NOMO-1 treated with dmso at 0.1 percent for 144 hours (cell line): Measurements from ENCODE around the gene SLC25A10.
A peak's percentile ranks its signal among the peaks of the same experiment; 100 is the strongest.

ENCODE experiments used
- DNase-seq: peaks from one replicate; lab custom pipeline; 2025; ENCODE audit not compliant: unreplicated experiment; lab: John Stamatoyannopoulos, UW

SLC25A10 gene

DNA sequence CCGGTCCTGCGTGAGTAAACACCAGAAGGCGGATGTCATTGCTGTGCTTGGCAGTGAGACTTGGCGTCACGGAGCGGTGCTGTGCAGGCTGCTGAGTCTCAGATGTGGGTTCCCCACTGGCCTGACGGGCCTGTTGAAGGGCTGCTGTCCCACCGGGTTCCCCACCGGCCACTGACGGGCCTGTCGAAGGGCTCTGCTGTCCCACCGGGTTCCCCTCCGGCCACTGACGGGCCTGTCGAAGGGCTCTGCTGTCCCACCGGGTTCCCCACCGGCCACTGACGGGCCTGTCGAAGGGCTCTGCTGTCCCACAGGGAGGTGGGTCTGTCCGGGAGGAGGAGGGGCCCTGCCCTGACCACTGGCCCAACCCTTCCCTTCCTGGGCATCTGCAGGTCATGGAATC, 25.5 kb upstream of the SLC25A10 start:
- no peak for DNase-seq

DNA sequence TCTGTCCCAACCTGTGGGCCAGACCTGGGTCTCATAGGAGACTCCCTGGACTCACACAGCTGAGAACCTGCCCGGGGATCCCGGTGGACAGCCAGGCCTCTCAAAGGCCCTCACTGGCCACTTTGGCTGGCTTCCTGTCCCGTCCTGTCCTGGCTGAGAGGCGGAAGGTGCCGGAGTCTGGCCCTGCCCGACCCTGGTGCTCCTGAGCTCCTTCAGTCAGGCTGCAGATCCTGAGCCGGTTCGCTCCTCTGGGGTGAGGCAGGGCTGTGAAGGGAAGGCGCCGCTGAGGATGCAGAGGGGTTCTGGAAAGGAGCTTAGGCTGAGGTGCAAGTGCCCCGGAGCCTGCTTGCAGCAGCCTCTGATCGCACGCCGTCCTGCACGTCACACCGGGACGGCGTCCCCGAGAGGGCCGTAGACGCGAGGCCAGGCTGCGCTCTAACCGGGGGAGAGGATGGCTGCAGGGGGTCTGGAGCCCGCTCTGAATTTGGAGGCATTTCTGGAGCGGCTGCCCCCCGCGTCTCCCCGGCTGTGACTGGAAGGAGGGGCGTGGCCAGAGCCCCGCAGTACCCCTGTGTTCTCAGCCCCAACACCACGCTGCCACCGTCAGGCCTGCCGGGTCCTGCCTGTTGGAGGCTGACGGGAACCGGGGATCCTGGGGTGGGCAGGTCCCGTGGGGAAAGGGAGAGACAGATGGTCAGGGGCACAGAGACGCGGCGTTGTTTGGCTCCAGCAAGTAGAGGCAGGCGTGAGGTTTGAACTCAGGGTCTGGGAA, 24.1 kb upstream of the SLC25A10 start:
- no peak for DNase-seq

DNA sequence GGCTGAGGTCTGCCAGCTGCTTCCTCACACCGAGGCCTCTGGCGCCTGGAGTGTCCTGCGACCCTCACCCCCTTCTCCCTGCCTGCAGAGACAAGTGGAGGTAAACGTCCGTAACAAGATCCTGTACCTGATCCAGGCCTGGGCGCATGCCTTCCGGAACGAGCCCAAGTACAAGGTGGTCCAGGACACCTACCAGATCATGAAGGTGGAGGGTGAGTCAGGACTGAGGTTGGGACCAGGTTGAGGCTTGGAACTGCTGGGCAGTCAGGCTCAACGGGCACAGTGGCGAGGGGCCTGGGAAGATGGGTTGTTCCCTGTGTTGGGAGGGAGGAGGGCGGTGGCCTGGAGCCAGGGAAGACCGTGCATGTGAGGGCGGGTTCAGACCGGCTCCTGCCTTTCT, 23.5 kb upstream of the SLC25A10 start:
- no peak for DNase-seq

DNA sequence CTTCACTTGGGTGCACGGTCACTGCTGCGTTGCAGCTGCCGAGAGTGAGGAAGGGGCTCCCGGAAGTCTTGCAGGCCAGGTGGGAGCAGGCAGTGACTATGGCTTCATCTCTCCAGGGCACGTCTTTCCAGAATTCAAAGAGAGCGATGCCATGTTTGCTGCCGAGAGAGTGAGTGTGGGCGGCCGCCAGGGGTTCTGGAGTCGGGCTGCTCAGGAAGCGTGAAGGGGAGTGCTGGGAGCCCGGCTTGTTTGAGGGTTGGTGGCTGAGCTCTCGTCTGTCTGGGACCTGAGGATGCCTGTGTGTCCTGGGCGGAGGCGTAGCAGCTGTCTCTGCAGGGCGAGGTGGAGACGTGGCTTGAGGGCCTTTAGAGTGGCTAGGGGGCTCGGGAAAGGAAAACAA, 22.0 kb upstream of the SLC25A10 start:
- DNase-seq = no peak

DNA sequence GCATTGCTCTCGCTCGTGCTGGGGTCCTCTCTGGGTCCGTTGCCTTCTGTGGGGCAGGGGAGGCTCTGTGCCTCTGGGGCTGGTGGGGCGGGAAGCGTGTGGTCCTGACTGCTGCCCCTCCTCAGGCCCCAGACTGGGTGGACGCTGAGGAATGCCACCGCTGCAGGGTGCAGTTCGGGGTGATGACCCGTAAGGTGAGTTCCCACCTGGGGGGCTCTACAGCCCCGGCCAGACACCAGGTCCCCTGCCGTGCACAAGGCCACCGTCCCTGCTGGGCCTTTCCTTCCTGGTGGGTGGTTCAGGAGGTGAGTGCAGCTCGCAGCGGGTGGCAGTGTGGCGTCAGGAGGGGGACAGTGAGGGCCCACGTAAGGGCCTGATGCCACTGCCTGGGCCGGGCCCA, 21.5 kb upstream of the SLC25A10 start:
- no peak for DNase-seq

DNA sequence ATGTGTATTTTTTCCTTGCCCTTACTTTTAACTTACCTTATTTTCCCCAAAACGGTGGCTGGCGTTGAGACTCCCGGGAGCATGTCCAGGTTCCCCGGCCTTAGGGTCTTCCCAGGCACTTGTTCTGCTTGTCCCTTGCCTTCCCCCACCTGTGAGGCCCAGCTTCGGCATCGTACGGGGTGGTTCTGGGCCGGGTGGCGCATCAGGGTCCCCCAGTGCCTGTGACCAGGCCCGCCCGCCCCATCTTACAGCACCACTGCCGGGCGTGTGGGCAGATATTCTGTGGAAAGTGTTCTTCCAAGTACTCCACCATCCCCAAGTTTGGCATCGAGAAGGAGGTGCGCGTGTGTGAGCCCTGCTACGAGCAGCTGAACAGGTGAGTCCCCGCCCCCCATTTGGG, 20.9 kb upstream of the SLC25A10 start:
- no peak for DNase-seq

DNA sequence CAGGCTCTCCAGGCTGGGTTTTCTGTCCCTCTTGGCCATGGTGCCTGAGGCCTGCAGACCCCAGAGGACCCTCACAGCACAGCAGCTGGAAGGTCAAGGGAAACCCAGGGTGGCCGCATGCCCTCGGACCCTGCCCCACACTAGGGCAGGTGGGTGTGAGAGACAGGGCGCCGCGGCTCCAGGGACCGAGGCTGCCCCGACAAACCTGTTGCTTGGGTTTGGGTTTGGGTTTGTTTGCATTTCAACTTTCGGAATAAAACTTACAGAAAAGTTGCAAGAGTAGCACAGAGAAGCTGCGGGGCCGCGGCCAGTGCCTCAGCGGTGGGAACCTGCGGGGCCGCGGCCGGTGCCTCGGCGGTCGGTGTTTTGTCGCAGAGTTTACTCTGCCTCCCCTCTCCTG, 20.5 kb upstream of the SLC25A10 start:
- DNase-seq = no peak

DNA sequence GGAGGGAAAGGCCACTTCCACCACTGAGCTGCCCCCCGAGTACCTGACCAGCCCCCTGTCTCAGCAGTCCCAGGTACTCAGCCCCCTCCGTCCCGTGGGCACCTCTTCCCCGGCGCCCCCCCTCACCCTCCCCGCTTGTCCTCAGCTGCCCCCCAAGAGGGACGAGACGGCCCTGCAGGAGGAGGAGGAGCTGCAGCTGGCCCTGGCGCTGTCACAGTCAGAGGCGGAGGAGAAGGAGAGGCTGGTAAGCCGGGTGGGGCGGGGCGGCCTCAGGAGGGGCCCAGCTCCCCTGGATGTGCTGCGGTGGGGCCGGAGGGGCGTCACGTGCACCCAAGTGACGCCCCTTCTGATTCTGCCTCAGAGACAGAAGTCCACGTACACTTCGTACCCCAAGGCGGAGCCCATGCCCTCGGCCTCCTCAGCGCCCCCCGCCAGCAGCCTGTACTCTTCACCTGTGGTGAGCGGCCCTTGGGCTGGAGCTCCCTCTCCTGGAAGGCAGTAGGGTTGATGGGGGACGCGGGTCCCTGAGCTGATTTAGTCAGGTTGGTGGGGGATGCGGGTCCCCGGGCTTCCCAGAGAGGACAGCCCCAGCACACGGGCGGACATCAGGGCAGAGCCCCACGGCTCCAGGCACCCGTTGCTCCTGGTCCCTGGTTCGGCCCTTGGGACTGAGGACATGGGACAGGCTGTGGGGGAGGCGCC, 18.4 kb upstream of the SLC25A10 start:
- DNase-seq = no peak

DNA sequence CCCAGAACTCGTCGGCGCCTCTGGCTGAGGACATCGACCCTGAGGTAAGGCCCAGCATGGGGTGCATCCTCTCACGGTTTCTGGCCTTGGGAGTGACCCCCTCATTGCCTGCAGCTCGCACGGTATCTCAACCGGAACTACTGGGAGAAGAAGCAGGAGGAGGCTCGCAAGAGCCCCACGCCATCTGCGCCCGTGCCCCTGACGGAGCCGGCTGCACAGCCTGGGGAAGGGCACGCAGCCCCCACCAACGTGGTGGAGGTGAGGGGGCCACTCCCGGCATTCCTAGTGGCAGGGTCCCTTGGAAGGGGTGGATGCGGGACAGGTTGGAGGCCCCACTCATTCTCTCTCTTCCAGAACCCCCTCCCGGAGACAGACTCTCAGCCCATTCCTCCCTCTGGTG, 17.3 kb upstream of the SLC25A10 start:
- DNase-seq = no peak

DNA sequence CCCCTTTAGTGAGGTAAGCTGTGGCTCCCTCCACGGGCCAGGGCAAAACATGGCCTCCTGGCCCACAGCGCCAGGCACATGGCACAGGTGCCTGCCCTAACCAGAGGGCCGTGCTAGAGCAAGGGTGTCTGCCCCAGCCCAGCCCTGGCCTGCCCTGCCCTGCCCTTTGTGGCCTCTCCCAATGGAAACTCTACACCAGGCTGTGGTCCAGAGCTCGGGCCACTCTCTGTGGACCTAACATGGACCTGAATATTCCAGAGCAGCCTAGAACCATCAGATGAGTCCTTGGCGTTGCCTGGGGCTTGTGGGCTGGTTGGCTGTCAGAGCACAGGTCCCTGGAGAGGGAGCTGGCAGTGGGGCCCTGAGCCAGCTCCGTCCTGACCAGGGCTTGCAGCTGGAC, 16.9 kb upstream of the SLC25A10 start:
- DNase-seq = no peak

DNA sequence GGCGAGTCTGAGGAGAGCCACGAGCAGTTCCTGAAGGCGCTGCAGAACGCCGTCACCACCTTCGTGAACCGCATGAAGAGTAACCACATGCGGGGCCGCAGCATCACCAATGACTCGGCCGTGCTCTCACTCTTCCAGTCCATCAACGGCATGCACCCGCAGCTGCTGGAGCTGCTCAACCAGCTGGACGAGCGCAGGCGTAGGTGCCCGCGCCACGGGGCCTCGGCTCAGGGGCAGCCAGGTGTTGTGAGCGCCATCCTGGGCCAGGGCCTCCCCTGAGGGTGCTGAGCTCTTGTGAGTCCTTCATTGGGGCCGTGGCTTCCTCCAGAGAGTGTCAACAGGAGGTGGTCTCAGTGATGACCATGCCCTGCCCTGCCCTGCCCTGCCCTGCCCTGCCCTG, 16.3 kb upstream of the SLC25A10 start:
- DNase-seq = no peak

DNA sequence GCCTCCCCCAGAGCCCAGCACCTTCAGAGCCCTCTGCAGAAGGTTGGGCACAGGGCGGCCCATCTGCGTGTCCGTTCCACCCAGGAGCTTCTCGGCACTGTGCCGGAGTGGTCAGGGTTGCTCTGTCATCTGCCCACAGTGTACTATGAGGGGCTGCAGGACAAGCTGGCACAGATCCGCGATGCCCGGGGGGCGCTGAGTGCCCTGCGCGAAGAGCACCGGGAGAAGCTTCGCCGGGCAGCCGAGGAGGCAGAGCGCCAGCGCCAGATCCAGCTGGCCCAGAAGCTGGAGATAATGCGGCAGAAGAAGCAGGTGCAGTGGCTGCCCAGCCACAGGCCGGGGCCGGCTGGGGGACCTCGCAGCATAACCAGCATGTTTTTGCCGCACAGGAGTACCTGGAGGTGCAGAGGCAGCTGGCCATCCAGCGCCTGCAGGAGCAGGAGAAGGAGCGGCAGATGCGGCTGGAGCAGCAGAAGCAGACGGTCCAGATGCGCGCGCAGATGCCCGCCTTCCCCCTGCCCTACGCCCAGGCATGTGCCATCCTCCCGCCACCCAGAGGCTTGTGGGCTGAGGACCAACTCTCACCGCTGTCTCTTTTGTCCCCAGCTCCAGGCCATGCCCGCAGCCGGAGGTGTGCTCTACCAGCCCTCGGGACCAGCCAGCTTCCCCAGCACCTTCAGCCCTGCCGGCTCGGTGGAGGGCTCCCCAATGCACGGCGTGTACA, 15.7 kb upstream of the SLC25A10 start:
- no peak for DNase-seq

DNA sequence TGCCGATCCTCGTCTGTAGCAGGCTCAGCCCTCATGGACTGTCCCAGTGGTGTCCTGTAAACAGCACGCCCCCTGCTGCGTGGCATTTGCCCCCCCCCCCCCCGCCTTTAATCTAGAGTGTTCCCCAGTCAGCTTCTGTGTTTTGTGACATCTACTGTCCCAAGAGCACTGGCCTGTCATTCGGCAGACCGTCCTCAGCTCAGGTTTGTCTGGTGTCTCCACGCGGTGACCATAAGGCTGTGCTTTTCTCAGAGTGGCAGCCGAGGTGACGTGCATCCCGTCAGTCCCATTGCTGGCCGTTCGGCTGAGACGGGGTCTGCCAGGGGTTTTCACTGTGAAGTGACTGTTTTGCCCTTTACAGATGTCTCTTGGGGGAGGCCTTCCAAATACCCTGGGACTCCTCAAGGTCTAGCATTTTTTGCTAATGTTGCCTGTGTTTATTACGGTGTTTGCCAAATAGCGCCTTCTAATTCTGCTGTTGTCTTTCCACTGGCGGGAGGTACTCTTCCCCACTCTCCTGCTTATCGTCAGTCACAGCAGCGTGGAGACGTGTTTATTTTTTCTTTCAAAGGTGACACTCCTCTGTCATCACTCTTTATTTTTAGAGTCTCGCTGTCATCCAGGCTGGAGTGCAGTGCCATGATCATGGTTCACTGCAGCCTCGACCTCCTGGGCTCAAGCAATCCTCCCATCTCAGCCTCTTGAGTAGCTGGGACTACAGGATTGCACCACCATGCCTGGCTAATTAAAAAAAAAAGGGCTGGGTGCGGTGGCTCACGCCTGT, 14.6 kb upstream of the SLC25A10 start:
- no peak for DNase-seq

DNA sequence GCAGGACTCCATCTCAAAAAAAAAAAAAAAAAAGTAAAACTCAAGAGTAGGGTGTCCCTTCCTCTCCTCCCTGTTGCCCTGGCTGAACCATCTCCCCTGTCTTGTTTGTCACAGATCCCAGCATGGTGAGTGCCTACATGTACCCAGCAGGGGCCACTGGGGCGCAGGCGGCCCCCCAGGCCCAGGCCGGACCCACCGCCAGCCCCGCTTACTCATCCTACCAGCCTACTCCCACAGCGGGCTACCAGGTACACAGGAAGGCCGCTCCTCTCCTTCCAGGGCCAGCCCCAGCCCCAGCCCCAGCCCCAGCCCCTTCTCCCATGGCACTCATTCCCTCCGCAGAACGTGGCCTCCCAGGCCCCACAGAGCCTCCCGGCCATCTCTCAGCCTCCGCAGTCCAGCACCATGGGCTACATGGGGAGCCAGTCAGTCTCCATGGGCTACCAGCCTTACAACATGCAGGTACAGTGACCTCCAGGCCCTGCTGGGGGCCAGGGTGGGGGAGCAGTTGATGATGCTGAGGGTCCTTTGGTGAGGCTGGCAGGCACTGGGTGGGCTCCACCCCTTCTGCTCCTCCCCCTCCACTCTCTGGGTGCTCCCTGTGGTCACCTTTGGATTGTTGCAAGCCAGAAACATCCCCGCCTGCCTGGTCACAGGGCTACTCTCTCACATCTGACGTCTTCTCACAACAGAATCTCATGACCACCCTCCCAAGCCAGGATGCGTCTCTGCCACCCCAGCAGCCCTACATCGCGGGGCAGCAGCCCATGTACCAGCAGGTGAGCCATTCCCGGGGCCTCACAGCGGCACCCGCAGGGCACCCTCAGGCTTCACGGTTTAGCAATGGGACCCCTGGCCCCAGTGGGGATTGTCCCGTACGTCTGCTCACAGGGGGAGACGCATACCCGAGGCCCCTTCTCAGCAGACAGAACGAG, 11.5 kb upstream of the SLC25A10 start:
- no peak for DNase-seq

DNA sequence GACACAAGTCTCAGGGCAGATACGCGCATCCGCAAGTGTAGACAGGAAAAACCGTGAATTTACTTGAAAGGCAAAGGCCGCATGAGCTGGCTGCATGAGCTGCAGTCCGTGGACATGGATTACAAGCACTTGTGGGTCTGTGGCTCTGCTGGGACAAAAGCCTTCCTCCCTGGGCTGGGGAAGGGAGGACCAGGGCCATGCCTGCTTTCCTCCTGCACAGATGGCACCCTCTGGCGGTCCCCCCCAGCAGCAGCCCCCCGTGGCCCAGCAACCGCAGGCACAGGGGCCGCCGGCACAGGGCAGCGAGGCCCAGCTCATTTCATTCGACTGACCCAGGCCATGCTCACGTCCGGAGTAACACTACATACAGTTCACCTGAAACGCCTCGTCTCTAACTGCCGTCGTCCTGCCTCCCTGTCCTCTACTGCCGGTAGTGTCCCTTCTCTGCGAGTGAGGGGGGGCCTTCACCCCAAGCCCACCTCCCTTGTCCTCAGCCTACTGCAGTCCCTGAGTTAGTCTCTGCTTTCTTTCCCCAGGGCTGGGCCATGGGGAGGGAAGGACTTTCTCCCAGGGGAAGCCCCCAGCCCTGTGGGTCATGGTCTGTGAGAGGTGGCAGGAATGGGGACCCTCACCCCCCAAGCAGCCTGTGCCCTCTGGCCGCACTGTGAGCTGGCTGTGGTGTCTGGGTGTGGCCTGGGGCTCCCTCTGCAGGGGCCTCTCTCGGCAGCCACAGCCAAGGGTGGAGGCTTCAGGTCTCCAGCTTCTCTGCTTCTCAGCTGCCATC, 10.6 kb upstream of the SLC25A10 start:
- DNase-seq = no peak

DNA sequence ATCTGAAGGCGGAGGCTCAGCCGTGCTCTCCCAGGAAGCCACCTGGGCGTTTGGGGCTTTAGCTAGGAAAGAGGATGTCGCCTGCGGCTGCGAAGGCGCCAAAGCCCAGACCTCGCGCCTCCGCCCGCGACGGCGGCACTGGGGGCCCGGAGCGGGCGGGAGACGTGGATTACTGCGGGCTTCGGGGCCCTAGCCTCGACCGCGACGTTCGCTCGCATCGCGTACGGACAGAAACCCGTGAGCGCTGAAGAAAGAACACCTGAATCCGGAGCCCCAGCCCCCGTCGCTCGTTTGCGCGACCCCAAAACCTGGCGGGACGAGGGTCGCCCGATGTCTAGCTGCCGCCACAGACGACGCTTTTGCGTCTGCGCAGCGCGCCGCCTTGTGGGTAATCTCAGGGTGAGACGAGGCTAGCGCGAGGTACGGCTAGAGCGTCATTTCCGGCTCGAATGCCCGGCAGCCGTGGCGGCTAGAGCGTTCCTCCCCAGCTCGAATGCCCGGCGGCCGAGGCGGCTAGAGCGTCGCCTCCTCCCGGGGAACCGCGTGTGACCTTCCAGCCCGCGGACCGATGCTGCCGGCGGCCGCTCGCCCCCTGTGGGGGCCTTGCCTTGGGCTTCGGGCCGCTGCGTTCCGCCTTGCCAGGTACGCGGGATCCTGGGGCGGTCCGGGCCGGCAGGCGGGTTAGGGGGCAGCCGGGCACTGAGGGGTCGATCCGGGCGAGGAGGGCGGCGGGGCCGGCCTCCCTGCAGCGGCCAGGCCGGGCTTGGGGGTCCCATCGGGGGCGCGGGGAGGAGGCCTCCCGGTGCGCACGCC, 8.9 kb upstream of the SLC25A10 start, which contains the start of gene MRPL12:
Gene MRPL12 (plus strand): TSS at position 434 of the 813 bp plus-strand sequence. CDS start 135 bp downstream, at position 569.
- peak; percentile 89 for DNase-seq

DNA sequence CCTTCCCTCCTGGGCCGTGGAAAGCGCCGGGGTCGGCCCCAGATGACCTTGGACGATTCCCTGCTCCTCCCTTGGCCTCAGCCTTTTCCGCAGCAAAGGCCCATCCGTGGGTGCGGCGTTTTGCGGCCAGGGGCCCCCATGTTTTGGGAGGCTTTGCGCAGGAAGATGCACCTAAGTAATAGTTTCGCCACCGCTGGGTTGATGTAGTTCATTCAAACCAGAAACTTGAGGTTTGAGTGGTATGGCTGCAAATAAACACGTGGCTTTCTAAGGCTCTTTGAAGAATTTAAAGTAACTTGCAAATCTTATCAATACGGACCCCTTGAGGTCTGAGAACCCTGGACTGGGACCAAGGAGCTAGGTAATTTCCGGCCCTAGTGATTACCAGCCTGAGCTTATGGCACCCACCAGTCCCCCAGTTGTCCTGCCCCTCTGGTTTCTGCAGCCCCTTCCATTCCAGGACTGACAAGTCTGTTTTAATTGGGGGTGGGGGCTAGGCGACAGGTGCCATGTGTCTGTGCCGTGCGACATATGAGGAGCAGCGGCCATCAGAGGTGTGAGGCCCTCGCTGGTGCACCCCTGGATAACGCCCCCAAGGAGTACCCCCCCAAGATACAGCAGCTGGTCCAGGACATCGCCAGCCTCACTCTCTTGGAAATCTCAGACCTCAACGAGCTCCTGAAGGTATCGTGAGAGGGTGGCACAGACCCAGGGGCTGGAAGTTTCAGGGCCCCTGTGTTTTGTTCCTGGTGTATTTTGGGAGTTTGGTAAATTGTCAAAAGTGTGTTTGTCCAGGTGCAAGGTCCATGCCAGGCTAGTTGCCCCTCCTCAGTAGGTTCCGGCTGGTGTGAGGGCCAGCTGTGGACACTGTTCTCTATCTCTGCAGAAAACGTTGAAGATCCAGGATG, 8.1 kb upstream of the SLC25A10 start:
- DNase-seq = no peak
